SK-N-SH treated with all-trans-retinoic acid at 6 μM for 48 hours (cell line): ENCODE measurements around the gene DNAJC1.

ENCODE experiments used
- ARNTL ChIP-seq: fragments of 450-650 bp; formaldehyde crosslinking; IDR thresholded peaks from 2 replicates; pipeline ENCODE4 v1.5.0; 2020; ENCODE audit warnings: low read depth, mild to moderate bottlenecking, moderate library complexity, borderline replicate concordance
- CREB5 ChIP-seq: fragments of 250-450 bp; sonication (Bioruptor Pico); IDR thresholded peaks from 2 replicates; pipeline ENCODE4 v1.5.1; 2020; ENCODE audit warnings: low read depth, mild to moderate bottlenecking, moderate library complexity
- PPARA ChIP-seq: fragments of 250-450 bp; sonication (Bioruptor Pico); IDR thresholded peaks from 2 replicates; pipeline ENCODE4 v1.5.0; 2020; ENCODE audit warnings: mild to moderate bottlenecking, borderline replicate concordance
- RARB ChIP-seq: fragments of 250-450 bp; sonication (Bioruptor Pico); IDR thresholded peaks from 2 replicates; pipeline ENCODE4 v1.8.0; 2021; ENCODE audit warnings: mild to moderate bottlenecking, moderate library complexity
- SNAI2 ChIP-seq: fragments of 250-450 bp; sonication (Bioruptor Pico); IDR thresholded peaks from 2 replicates; pipeline ENCODE4 v1.5.0; 2020; ENCODE audit warnings: mild to moderate bottlenecking, moderate library complexity
- TSHZ2 ChIP-seq: fragments of 250-450 bp; sonication (Bioruptor Pico); IDR thresholded peaks from 2 replicates; pipeline ENCODE4 v1.5.0; 2020; ENCODE audit warnings: mild to moderate bottlenecking, moderate library complexity
- ZFP3 ChIP-seq: fragments of 250-450 bp; sonication (Bioruptor Pico); IDR thresholded peaks from 2 replicates; pipeline ENCODE4 v1.5.0; 2020; ENCODE audit warnings: mild to moderate bottlenecking, moderate library complexity
- ZFP30 ChIP-seq: fragments of 450-650 bp; formaldehyde crosslinking; IDR thresholded peaks from 2 replicates; pipeline ENCODE4 v1.5.0; 2022; ENCODE audit warnings: mild to moderate bottlenecking, moderate library complexity
- ZNF565 ChIP-seq: fragments of 450-650 bp; formaldehyde crosslinking; conservative IDR thresholded peaks from 2 replicates; pipeline ENCODE4 v1.5.0; 2020; ENCODE audit warnings: low read depth, mild to moderate bottlenecking, moderate library complexity
- TF ChIP-seq, protein P1 (sequence below): fragments of 250-450 bp; sonication (Bioruptor Pico); IDR thresholded peaks from 2 replicates; pipeline ENCODE4 v1.8.0; 2020; ENCODE audit warnings: mild to moderate bottlenecking, moderate library complexity, borderline replicate concordance
- TF ChIP-seq, protein P2 (sequence below): fragments of 250-450 bp; sonication (Bioruptor Pico); IDR thresholded peaks from 2 replicates; pipeline ENCODE4 v1.5.1; 2021; ENCODE audit warnings: mild to moderate bottlenecking, moderate library complexity

GRCh38 chr10:21885940-21886339, 117.6 kb downstream of the DNAJC1 start:
- TF ChIP-seq ZFP3 (CRISPR knock-in tag) (no peak), ARNTL (CRISPR knock-in tag) (no peak), RARB (CRISPR knock-in tag) (no peak), CREB5 (no peak), PPARA (CRISPR knock-in tag) (no peak), ZFP30 (CRISPR knock-in tag) (no peak), TSHZ2 (CRISPR knock-in tag) (no peak), SNAI2 (CRISPR knock-in tag) (no peak), ZNF565 (CRISPR knock-in tag) (no peak)
- TF ChIP-seq, protein P1, sequence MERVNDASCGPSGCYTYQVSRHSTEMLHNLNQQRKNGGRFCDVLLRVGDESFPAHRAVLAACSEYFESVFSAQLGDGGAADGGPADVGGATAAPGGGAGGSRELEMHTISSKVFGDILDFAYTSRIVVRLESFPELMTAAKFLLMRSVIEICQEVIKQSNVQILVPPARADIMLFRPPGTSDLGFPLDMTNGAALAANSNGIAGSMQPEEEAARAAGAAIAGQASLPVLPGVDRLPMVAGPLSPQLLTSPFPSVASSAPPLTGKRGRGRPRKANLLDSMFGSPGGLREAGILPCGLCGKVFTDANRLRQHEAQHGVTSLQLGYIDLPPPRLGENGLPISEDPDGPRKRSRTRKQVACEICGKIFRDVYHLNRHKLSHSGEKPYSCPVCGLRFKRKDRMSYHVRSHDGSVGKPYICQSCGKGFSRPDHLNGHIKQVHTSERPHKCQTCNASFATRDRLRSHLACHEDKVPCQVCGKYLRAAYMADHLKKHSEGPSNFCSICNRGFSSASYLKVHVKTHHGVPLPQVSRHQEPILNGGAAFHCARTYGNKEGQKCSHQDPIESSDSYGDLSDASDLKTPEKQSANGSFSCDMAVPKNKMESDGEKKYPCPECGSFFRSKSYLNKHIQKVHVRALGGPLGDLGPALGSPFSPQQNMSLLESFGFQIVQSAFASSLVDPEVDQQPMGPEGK (CRISPR knock-in tag), result no peak
- TF ChIP-seq, protein P2, sequence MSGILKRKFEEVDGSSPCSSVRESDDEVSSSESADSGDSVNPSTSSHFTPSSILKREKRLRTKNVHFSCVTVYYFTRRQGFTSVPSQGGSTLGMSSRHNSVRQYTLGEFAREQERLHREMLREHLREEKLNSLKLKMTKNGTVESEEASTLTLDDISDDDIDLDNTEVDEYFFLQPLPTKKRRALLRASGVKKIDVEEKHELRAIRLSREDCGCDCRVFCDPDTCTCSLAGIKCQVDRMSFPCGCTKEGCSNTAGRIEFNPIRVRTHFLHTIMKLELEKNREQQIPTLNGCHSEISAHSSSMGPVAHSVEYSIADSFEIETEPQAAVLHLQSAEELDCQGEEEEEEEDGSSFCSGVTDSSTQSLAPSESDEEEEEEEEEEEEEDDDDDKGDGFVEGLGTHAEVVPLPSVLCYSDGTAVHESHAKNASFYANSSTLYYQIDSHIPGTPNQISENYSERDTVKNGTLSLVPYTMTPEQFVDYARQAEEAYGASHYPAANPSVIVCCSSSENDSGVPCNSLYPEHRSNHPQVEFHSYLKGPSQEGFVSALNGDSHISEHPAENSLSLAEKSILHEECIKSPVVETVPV (CRISPR knock-in tag), result no peak
